Measurements from ENCODE around the gene ZNF512B. TPM values are rescaled to one million over a fixed set of nuclear protein-coding genes. Genes with fewer than 3 reads are reported as not detected.

Gene ZNF512B
- total RNA-seq, 1 experiment from 2014 or later: 47.9 TPM

- no peak for DNase-seq
- H3K36me3 ChIP-seq (ENCODE audit: control insufficient read depth, insufficient read depth, low read length): peaks cover 4% of the 10 kb centered on the region
- Mint-ChIP-seq H3K27ac (ENCODE audit: unreplicated experiment) (no peak overlapping the region), H3K27me3 (ENCODE audit: insufficient read depth, unreplicated experiment) (no peaks in the 10 kb centered on the region), H3K36me3 (ENCODE audit: insufficient read depth, unreplicated experiment) (peaks cover 87% of the 10 kb centered on the region), H3K4me1 (ENCODE audit: low read depth, unreplicated experiment) (peaks cover 22% of the 10 kb centered on the region), H3K4me3 (ENCODE audit: unreplicated experiment) (no peak overlapping the region), H3K9me3 (ENCODE audit: unreplicated experiment) (peaks cover 10% of the 10 kb centered on the region)
- intact Hi-C loops (cut with micrococcal nuclease; ENCODE audit: unreplicated experiment): no loop called here
- ChIA-PET CTCF (no interaction called here), POLR2A (no interaction called here)
- peaks cover 20% of the 10 kb centered on the region for H3K9me3 ChIP-seq
- H3K27me3 ChIP-seq (replicated peaks; ENCODE audit: control insufficient read depth, insufficient read depth, low read length): no peaks in the 10 kb centered on the region
- H3K4me3 ChIP-seq (ENCODE audit: low read depth, low read length): no peak overlapping the region
- BruUV-seq (replicated peaks): no TSS peak
- peaks cover 11% of the 10 kb centered on the region; the same call in 1 of the 2 replicates for H3K4me1 ChIP-seq
- no peak for TF ChIP-seq CTCF (IDR thresholded peaks at IDR 0.05; ENCODE audit: insufficient read depth in 1 of 2, low read depth in 1 of 2, low read length in 1 of 2, severe bottlenecking in 1 of 2, unreplicated experiment in 1 of 2)
These were observed 56.0 kb downstream of the ZNF512B start for GRCh38 chr20:63913768-63914167.

- H3K9me3 ChIP-seq: peaks cover 14% of the 10 kb centered on the region
- peaks cover 69% of the 10 kb centered on the region for H3K36me3 Mint-ChIP-seq (ENCODE audit: insufficient read depth, unreplicated experiment)
- BruUV-seq (replicated peaks): no TSS peak
- H3K4me1 ChIP-seq: peaks cover 30% of the 10 kb centered on the region
- CTCF ChIA-PET: interaction anchor here (1.1 kb wide), 1 partner anchor 146 kb away, joined by 4 read pairs; no protein-coding TSS in a partner anchor
- H3K27me3 ChIP-seq (replicated peaks; ENCODE audit: control insufficient read depth, insufficient read depth, low read length): no peaks in the 10 kb centered on the region
- intact Hi-C loops (cut with micrococcal nuclease; ENCODE audit: unreplicated experiment): no loop called here
- peaks cover 4% of the 10 kb centered on the region for H3K9me3 Mint-ChIP-seq (ENCODE audit: unreplicated experiment)
- H3K27ac Mint-ChIP-seq (ENCODE audit: unreplicated experiment): no peak overlapping the region
- no peak for DNase-seq
- peaks cover 37% of the 10 kb centered on the region for H3K4me1 Mint-ChIP-seq (ENCODE audit: low read depth, unreplicated experiment)
- POLR2A ChIA-PET: interaction anchor here (0.6 kb wide), 1 partner anchor 15 kb away, joined by 3 read pairs; no protein-coding TSS in a partner anchor
- peaks cover 4% of the 10 kb centered on the region for H3K36me3 ChIP-seq (ENCODE audit: control insufficient read depth, insufficient read depth, low read length)
- no peak overlapping the region for H3K4me3 ChIP-seq (ENCODE audit: low read depth, low read length)
- no peak overlapping the region for H3K4me3 Mint-ChIP-seq (ENCODE audit: unreplicated experiment)
- no peaks in the 10 kb centered on the region for H3K27me3 Mint-ChIP-seq (ENCODE audit: insufficient read depth, unreplicated experiment)
- TF ChIP-seq CTCF (IDR thresholded peaks at IDR 0.05; ENCODE audit: insufficient read depth in 1 of 2, low read depth in 1 of 2, low read length in 1 of 2, severe bottlenecking in 1 of 2, unreplicated experiment in 1 of 2): no peak
These were observed 58.6 kb downstream of the ZNF512B start for GRCh38 chr20:63911176-63911575.

GRCh38 chr20:63908008-63908682 lies 61.6 kb downstream of the ZNF512B start:
- H3K36me3 Mint-ChIP-seq (ENCODE audit: insufficient read depth, unreplicated experiment): peaks cover 64% of the 10 kb centered on the region
- peaks cover 35% of the 10 kb centered on the region for H3K4me1 Mint-ChIP-seq (ENCODE audit: low read depth, unreplicated experiment)
- Histone ChIP-seq H3K4me1 (peaks cover 24% of the 10 kb centered on the region), H3K27me3 (replicated peaks; ENCODE audit: control insufficient read depth, insufficient read depth, low read length) (no peaks in the 10 kb centered on the region), H3K36me3 (ENCODE audit: control insufficient read depth, insufficient read depth, low read length) (peaks cover 2% of the 10 kb centered on the region), H3K4me3 (ENCODE audit: low read depth, low read length) (no peak overlapping the region), H3K9me3 (no peaks in the 10 kb centered on the region)
- ChIA-PET POLR2A (no interaction called here), CTCF (interaction anchor here (1.0 kb wide), 1 partner anchor 370 kb away, joined by 3 read pairs; no protein-coding TSS in a partner anchor)
- DNase-seq: peak; percentile 75 to 88
- intact Hi-C loops (cut with micrococcal nuclease; ENCODE audit: unreplicated experiment): loop anchor here (1.0 kb wide), 1 partner anchor 12 kb away; no protein-coding TSS in a partner anchor
- H3K4me3 Mint-ChIP-seq (ENCODE audit: unreplicated experiment): peak overlapping the region; percentile 8
- peak overlapping the region; percentile 59 for H3K27ac Mint-ChIP-seq (ENCODE audit: unreplicated experiment)
- H3K27me3 Mint-ChIP-seq (ENCODE audit: insufficient read depth, unreplicated experiment): no peaks in the 10 kb centered on the region
- no peak for TF ChIP-seq CTCF (IDR thresholded peaks at IDR 0.05; ENCODE audit: insufficient read depth in 1 of 2, low read depth in 1 of 2, low read length in 1 of 2, severe bottlenecking in 1 of 2, unreplicated experiment in 1 of 2)
- no peaks in the 10 kb centered on the region for H3K9me3 Mint-ChIP-seq (ENCODE audit: unreplicated experiment)
- no TSS peak for BruUV-seq (replicated peaks)

Small RNA genes lying within 50 kb of the gene (microRNA-seq; reads per million reads assigned to microRNA genes)
- gene MIR1914: 9.1 reads per million, percentile 47 among the genes with 10 or more reads in this experiment
- gene MIR647: not detected
- gene MIR941-1: not detected
- not detected for gene MIR941-2
- gene MIR941-3: not detected
- gene MIR941-4: not detected
- not detected for gene MIR941-5

Other genes with a start within 250 kb of the ZNF512B start
- 18.8 and 23.5 TPM in 2 replicates for gene LIME1, start 233.3 kb downstream of the ZNF512B start, total RNA-seq (2022)
- gene SLC2A4RG, start 230.2 kb downstream of the ZNF512B start, total RNA-seq (2022): 211 and 234 TPM in 2 replicates
- gene ZBTB46, start 138.7 kb downstream of the ZNF512B start, total RNA-seq (2022): 9.1 and 9.5 TPM in 2 replicates
- gene ABHD16B, start 108.4 kb downstream of the ZNF512B start, total RNA-seq (2022): 0.27 TPM in 1 of 2 replicates, not detected in the other
- 286 and 293 TPM in 2 replicates for gene TPD52L2, start 104.7 kb downstream of the ZNF512B start, total RNA-seq (2022)
- gene DNAJC5, start 74.8 kb downstream of the ZNF512B start, total RNA-seq (2022): 117 and 124 TPM in 2 replicates
- 101 and 113 TPM in 2 replicates for gene UCKL1, start 13.5 kb downstream of the ZNF512B start, total RNA-seq (2022)
- 13.4 and 13.6 TPM in 2 replicates for gene SAMD10, start 9.7 kb upstream of the ZNF512B start, total RNA-seq (2022)
- 176 and 181 TPM in 2 replicates for gene PRPF6, start 11.2 kb upstream of the ZNF512B start, total RNA-seq (2022)
- gene C20orf204, start 66.3 kb upstream of the ZNF512B start, total RNA-seq (2022): 3.2 and 3.3 TPM in 2 replicates
- 0.44 and 0.84 TPM in 2 replicates for gene SOX18, start 79.7 kb upstream of the ZNF512B start, total RNA-seq (2022)
- 39.9 and 48.3 TPM in 2 replicates for gene TCEA2, start 93.3 kb upstream of the ZNF512B start, total RNA-seq (2022)
- 29.3 and 34.3 TPM in 2 replicates for gene RGS19, start 109.6 kb upstream of the ZNF512B start, total RNA-seq (2022)
- 0.51 and 0.59 TPM in 2 replicates for gene OPRL1, start 110.2 kb upstream of the ZNF512B start, total RNA-seq (2022)
- not detected in 2 replicates for gene LKAAEAR1, start 114.5 kb upstream of the ZNF512B start, total RNA-seq (2022)
- not detected in 2 replicates for gene NPBWR2, start 137.6 kb upstream of the ZNF512B start, total RNA-seq (2022)
- 0.25 and 0.65 TPM in 2 replicates for gene MYT1, start 194.5 kb upstream of the ZNF512B start, total RNA-seq (2022)

All from Caco-2 (cell line).